OCI-LY1 (cell line): ENCODE data around the gene NELL2.

ENCODE experiments used
- EZH2 ChIP-seq: fragments of 200-600 bp; sonication (generic), shearing (Covaris generic); IDR thresholded peaks from 2 replicates; pipeline ENCODE4 v1.8.0; 2017; ENCODE audit warnings: borderline replicate concordance, mixed run types, mild to moderate bottlenecking, antibody characterized with exemption, low read length, moderate library complexity, mixed read lengths
- TF ChIP-seq, protein P1 (sequence below): fragments of 200-600 bp; sonication (generic), shearing (Covaris generic); IDR thresholded peaks from 2 replicates; pipeline ENCODE4 v1.5.1; 2017; ENCODE audit warnings: mild to moderate bottlenecking, antibody characterized with exemption, low read length, moderate library complexity, mixed read lengths

DNA sequence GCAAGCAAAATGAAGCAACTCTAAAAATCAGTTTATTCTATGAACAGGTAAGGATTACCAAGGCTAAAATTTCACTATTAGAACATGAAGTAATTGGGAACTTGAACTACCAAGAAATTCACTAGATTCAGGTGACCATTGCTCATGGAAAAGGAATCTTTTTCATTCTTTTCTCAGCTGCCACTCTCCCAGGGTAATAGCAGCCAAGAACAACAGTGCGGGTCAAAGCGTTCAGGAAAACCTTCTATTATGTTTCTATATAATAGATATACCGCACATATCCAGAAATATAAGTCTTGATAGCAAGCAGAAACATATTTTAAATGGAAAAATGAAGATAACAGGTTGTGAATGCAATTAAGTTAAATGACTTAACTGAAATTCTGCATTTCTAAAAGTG, 125.6 kb downstream of the NELL2 start:
- TF ChIP-seq, protein P1, sequence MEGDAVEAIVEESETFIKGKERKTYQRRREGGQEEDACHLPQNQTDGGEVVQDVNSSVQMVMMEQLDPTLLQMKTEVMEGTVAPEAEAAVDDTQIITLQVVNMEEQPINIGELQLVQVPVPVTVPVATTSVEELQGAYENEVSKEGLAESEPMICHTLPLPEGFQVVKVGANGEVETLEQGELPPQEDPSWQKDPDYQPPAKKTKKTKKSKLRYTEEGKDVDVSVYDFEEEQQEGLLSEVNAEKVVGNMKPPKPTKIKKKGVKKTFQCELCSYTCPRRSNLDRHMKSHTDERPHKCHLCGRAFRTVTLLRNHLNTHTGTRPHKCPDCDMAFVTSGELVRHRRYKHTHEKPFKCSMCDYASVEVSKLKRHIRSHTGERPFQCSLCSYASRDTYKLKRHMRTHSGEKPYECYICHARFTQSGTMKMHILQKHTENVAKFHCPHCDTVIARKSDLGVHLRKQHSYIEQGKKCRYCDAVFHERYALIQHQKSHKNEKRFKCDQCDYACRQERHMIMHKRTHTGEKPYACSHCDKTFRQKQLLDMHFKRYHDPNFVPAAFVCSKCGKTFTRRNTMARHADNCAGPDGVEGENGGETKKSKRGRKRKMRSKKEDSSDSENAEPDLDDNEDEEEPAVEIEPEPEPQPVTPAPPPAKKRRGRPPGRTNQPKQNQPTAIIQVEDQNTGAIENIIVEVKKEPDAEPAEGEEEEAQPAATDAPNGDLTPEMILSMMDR: no peak
- TF ChIP-seq EZH2: no peak
